Measurements from ENCODE around the gene PRXL2A.
"Not testable (repeated sequence)": the region's sequence is repeated elsewhere in the genome, so short reads cannot be mapped to it uniquely, and the experiment has no call there.

PRXL2A gene

DNA sequence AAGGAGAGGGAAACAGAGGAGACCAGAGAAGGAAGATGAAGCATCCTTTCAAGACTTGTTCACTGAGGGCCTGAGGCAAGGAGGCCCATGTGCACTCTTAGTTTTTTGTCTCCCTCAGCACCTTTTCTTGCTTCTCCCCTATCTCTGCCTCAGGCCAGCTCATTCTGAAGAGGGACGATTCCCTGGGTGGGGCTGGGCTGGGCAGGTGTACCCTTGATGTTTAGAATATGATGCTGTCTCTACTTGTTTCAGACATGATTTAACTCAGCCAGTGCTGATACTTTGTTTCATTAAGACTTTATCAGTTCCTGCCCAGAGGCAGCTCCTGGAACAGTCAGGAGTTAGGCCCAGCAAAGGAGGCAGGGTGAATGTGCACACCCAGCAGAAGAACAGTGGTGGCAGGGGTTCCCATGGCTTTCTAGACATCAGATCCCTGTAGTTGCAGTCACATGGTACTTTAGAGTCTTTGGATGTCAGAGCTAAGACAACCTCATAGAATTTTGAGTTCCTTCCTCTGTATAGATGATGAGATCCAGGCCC lies 3.4 kb downstream of the PRXL2A start:
- no peak for DNase-seq

- DNase-seq: no peak
These were observed 4.1 kb downstream of the PRXL2A start for GRCh38 chr10:80412486-80412885.

DNA sequence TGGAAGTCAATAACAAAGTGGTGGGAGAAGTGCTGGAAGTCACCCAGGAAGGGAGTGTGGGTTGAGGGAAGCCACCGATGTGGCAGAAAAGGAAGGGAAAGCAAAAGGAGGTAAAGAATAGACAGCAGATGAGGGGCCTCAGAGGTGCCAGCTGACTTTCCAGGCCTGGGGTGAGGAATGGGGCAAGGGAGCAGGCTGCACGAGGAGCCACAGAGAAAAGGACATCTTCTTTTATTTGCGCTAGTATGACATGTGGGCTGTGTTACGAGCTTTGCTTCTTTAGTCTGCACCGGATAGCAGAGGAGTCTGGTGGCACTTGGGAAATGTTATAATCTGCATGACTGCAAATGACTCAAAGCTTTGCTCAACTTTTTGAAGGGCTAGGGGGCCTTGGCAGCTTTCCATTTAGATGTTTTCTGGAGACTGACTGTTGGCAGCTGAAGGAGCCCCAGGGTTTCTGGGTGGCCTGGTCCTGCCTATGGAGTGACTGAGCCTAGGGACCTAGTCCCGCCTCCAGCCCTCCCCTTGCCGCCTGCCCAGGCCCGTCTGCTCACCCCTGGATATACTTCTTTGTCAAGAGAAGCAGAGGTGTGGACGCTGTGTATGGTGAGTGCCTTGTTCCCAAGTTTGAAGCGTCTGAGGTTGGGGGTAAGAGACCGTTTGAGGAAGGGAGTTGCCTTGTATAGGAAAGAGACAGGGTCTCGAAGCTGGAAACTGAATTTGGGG lies 5.1 kb downstream of the PRXL2A start:
- no peak for DNase-seq

DNA sequence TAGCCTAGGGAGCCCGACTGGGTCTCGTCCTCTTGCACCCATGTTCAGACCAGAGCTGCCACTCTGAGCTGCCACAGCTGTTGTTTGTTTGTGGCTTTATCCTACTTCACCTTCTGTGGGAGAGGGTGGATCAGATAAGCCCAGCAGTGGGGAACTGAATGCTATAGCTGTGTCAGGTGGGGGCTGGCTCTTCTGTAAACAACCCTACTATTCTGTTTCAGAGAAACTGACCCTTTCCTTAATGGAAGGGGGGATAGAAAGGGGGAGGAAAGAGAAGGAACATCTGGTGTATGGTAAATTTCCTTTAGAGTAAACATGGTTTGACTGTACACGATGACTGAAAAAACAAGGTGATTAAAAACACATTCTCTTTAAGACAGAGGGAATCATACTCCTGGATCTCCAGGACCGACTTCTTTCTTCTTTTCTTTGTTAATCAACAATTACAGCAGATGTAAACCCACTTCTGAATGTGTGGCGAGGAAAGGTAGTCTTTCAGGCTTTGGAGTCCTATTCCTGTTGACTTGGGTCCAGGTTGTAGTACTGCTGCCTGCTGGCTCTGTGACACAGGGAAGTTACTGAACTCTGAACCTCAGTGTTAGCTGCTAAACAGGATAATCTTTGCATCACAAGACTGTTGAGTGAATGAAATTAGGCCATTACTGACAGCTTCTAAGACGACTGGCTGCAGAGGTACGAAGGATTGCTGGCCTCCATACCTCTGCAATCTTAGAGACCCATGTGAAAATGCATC lies 6.0 kb downstream of the PRXL2A start:
- no peak for DNase-seq

GRCh38 chr10:80415734-80416478 lies 7.6 kb downstream of the PRXL2A start:
- DNase-seq: no peak

DNA sequence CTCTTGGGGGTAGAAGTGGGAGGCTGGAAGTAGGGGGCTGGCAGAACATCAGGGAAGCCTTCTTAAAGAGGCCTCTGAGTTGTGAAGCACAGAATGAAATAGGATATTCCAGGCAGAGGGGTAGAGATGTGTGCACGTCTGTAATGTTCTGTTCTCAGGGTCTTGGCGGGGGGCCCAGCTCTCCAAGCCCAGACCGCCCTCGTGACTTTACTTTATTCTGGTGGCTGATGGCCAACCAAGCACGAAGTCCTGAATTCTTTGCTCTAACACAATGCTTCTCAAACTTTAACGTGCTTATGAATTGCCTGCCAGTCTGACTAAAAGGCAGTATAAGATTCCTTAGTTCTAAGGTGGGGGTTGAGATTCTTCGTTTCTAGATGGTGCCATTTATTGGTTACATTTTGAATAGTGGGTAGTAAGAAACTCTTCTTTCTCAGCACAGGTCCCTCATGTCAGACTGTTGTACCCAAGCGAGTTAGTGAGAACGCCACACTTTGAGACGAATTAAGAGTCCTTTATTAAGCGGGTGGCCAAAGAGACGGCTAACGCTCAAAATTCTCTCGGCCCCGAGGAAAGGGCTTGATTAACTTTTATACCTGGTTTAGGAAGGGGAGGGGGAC lies 8.2 kb downstream of the PRXL2A start:
- DNase-seq: no peak

GRCh38 chr10:80417256-80417655 lies 8.9 kb downstream of the PRXL2A start:
- DNase-seq: not testable (repeated sequence)

DNA sequence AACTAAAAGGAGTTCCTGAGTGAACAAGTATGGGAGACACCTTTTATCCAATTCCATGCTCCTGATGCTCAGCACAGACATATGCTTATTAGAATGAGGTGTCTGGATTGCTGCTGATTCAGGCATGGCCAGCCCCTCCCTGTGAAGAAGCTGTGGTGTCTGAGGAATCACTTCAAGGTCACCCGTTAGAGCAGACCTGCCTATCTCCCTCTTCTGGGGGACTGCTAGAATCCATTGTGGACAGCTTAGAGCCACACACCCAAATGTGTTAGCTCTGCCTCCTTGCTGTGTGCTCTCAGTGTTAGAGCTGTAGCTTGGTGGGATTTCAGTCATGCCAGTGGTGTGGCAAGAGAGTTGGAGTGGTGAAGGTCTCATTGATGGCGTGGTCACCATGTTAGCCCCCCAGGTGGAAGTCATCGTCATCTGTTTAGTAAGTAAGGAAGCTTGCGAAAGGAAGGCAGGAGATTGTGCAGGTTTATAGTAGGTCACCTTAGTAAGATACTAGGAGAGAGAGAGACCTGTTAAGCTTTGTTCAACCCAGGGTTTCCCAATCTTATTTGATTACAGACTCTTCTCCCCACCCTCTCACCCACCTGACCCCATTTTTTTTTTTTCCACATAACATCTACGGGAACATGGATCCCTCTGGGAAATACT lies 12.8 kb downstream of the PRXL2A start:
- DNase-seq: no peak

DNA sequence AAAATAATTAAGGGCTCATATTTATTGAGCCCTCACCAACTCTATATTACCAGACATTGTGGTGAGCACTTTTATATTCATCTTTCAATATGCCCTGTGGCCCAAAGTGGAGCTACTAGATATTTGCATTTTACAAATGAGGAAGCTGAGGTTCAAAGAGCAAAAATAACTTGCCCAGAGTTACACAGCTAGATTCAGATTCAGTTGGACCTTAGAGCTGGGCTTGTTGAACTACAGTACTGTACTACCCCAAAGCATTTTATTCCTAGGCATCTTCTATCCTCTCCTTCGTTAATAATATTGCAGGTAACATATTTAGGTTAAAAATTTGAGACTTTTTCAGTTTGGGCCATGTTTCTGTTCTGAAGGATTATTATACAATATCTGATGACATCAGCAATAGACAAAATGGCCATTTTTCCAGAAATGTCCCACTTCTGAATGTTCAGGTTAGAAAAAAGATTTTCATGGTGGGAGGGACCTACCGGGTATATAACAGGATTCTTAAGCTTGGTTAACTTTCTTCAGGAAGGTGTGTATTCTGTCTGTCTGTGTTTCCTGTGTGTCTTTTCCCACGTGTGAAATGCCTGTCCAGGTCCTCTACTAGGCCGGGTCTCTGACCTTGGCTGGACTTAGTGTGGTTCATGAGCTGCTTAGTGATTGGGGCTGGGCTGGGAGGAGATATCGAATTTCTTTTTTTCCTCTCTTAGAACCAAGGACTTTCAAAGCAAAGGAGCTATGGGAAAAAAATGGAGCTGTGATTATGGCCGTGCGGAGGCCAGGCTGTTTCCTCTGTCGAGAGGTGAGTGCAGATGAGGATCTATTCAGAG lies 13.6 kb downstream of the PRXL2A start:
- no peak for DNase-seq

DNA sequence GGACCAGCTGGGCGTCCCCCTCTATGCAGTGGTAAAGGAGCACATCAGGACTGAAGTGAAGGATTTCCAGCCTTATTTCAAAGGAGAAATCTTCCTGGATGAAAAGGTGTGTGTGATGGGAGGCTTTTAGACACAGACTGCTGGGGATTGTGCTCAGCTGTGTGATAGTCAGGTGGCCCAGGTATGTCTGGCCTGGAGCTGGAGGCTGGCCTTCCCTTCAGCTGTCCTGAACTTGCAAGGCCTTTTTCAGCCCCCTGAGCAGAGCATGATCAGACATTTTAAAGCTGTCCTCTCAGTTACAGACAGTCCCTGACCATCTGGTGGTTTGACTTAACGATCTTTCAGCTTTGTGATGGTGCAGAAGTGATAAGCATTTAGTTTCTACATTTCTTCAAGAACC lies 17.6 kb downstream of the PRXL2A start:
- DNase-seq: no peak

GRCh38 chr10:80427541-80427940 lies 19.2 kb downstream of the PRXL2A start:
- no peak for DNase-seq

DNA sequence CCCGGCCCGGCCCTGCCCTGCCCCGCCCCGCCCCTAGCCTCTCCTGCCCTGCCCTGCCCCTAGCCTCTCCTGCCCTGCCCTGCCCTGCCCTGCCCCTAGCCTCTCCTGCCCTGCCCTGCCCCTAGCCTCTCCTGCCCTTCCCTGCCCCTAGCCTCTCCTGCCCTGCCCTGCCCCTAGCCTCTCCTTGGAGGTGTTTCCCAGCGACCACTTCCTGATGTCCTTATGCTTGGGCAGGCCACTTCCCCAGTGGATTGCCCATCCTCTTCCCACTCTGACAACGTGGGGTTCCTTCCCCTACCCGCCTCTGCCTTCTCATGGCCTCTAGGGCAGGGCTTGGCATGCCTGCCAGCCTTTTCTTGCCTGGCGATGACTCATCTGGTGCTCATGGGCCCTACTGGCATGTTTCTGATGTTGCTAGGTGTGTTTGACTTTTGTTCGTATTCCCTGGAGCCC lies 21.2 kb downstream of the PRXL2A start:
- DNase-seq: no peak

DNA sequence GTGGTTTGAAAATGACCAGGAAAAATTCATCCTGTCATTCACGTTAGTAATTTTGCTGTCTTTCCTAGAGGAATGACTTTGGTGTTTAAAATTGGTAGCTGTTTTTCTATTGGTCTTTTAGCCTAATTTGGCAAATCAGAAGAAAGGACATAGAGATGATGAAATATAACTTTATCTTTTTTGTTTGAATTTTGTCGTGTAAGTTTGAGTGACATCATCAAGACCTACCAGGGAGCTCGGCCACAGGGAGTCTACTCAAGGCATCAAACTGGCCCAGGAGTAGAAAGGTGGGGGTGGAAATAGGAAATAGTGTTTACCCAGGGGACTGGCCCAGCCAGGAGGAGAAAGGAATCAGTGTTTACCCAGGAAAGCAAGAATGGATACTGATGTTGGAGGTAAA lies 24.8 kb downstream of the PRXL2A start:
- no peak for DNase-seq

- DNase-seq: no peak
These were observed 28.2 kb downstream of the PRXL2A start for GRCh38 chr10:80436446-80437098.

GRCh38 chr10:80437227-80437626 lies 28.9 kb downstream of the PRXL2A start:
- DNase-seq: no peak

DNA sequence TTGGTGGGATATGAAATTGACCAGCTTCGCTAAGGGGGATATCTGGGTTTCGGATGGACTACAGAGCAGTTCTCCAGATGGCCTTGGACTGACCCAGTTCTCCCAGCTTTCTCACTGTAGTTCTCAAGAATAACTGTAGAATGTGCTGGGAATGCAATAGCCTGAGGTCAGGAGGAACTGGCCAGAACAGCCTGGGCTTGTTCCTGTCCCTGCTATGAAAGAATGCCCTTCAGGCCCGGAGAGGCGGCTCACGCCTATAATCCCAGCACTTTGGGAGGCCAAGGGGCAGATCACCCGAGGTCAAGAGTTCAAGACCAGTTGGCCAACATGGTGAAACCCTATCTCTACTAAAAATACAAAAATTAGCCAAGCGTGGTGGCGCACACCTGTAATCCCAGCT lies 33.5 kb downstream of the PRXL2A start:
- no peak for DNase-seq

GRCh38 chr10:80442879-80443278 lies 34.5 kb downstream of the PRXL2A start:
- no peak for DNase-seq

DNA sequence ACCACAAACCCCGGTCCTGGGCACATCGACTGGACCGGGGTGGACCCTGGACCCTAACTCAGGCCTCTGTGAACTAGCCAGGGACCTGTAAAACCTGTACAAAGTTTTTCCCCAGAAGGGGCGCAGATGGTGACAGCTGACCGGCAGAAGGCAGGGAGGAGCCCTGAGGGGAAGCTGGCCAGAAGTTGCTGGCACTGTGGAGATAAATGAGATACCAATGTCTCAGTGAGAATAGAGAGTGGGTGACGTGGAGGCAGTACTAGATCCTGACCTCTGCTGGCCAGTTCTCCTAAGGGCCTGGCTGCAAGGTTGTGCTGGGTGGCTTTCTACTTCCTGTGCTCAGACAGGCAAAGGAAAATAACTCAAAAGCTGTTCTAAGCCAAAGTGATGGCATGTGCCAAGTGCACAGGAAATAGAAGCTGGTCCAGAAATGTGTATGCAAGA lies 35.2 kb downstream of the PRXL2A start:
- DNase-seq: no peak

GRCh38 chr10:80444124-80444523 lies 35.8 kb downstream of the PRXL2A start:
- no peak for DNase-seq

GRCh38 chr10:80444646-80445319 lies 36.4 kb downstream of the PRXL2A start:
- DNase-seq: peak; percentile 45 to 65
